ENCODE results near the gene OTX2.

DNA sequence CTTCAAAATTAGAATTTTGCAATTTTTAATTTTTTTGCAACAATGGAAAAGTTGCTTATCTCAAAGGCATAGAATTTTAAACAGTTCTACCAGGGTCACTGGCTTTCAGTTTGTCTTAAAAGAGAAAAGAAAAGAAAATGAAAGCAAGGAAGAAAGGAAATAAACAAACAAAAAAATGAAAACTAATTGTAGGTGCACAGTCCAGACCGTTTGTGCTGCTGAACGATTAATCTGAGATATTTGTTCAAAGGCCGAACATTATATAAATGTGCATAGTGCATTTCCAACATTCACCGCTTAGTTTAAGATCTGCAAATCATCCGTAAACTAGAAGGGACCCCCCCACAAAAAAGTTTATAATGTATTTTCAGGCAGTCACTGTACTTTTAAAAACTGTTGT is 5.5 kb upstream of the OTX2 start:
- TF ChIP-seq, protein P1, sequence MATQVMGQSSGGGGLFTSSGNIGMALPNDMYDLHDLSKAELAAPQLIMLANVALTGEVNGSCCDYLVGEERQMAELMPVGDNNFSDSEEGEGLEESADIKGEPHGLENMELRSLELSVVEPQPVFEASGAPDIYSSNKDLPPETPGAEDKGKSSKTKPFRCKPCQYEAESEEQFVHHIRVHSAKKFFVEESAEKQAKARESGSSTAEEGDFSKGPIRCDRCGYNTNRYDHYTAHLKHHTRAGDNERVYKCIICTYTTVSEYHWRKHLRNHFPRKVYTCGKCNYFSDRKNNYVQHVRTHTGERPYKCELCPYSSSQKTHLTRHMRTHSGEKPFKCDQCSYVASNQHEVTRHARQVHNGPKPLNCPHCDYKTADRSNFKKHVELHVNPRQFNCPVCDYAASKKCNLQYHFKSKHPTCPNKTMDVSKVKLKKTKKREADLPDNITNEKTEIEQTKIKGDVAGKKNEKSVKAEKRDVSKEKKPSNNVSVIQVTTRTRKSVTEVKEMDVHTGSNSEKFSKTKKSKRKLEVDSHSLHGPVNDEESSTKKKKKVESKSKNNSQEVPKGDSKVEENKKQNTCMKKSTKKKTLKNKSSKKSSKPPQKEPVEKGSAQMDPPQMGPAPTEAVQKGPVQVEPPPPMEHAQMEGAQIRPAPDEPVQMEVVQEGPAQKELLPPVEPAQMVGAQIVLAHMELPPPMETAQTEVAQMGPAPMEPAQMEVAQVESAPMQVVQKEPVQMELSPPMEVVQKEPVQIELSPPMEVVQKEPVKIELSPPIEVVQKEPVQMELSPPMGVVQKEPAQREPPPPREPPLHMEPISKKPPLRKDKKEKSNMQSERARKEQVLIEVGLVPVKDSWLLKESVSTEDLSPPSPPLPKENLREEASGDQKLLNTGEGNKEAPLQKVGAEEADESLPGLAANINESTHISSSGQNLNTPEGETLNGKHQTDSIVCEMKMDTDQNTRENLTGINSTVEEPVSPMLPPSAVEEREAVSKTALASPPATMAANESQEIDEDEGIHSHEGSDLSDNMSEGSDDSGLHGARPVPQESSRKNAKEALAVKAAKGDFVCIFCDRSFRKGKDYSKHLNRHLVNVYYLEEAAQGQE (IDR thresholded peaks at IDR 0.05; ENCODE audit: insufficient read depth in 1 of 2, low read depth in 2 of 2, low read length in 2 of 2) = no peak
- TF ChIP-seq POLR2AphosphoS5 (IDR thresholded peaks at IDR 0.05; ENCODE audit: low read depth, low read length) (no peak), TAF1 (IDR thresholded peaks at IDR 0.05; ENCODE audit: borderline replicate concordance, insufficient read depth, low read length) (no peak), SIN3A (IDR thresholded peaks at IDR 0.05; ENCODE audit: borderline replicate concordance, insufficient read depth, low read length) (no peak)

All from PFSK-1 (cell line).